HG03045 (cell line): ENCODE data around the gene IL1A.

Experiments
- ATAC-seq: cut with Tn5 transposase; IDR thresholded peaks from one replicate; pipeline ENCODE4 v1.9.1; 2021; ENCODE audit warnings: mild to moderate bottlenecking, moderate library complexity; ENCODE audit not compliant: unreplicated experiment

IL1A gene

DNA sequence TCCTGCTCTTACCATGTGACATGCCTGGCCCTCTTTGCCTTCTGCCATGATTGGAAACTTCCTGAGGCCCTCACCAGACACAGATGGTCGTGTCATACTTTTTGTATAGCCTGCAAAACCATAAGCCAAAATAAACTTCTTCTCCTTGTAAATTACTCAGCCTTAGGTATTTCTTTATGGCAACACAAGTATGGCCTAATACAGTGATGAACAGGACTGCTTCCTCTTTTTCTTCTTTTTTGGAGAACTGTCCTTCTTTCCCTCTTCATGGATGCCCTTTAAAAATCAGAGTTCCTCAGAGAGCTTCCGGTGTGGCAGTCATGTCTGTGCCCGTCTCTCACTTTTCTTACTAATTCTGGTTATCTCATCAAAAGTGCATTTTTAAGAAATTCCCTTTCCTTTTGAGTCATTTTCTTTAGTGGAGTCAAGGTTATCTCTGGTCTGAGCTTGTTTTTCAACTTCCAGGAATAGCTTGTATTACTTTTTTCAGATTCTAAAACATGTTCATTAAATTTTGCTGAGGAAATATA, 9.2 kb upstream of the IL1A start:
- ATAC-seq, result no peak

DNA sequence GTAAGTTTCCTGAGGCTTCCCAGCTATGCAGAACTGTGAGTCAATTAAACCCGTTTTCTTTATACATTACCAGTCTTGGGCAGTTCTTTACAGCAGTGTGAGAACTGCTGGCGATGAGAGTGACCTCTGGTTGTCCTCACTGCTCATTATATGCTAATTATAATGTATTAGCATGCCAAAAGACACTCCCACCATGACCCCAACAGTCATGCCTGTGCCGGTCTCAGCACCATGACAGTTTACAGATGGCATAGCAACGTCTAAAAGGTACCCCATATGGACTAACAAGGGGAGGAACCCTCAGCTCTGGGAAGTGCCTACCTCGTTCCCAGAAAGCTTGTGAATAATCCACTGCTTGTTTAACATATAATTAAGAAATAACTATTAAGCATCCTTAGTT, 8.1 kb upstream of the IL1A start:
- ATAC-seq, result no peak

DNA sequence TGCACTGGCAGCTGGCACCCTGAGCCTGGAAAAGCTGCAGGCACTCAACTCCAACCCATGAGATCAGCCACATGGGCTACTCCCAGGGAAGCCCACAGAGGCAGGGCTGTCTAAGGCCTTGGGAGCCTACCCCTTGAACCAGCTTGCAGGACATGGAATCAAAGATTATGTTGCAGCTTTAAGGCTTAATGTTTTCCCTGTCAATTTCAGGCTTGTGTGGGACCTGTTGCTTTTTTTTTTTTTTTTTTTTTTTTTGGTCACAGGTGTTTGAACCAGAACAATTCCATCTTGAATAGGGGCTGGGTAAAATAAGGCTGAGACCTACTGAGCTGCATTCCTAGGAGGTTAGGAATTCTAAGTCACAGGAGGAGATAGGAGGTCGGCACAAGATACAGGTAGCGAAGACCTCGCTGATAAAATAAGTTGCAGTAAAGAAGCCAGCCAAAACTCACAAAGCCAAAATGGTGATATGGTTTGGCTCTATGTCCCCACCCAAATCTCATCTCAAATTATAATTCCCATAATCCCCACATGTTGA, 7.5 kb upstream of the IL1A start:
- ATAC-seq, result no peak

DNA sequence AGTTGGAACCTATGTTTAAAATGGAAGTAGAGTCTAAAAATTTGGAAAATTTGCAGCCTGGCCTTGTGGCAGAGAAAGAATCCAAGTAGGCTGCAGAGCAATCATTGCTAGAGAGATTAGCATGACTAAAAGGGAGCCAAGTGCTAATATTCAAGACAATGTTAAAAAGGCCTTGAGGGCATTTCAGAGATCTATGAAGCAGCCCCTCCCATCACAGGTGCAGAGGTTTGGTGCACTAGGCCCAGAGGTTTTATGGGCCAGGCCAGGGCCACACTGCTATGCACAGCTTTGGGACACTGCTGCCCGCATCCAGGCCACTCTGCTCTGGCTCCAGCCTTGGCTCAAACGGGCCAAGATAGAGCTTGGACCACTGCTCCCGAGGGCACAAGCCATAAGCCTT, 6.7 kb upstream of the IL1A start:
- no peak for ATAC-seq

DNA sequence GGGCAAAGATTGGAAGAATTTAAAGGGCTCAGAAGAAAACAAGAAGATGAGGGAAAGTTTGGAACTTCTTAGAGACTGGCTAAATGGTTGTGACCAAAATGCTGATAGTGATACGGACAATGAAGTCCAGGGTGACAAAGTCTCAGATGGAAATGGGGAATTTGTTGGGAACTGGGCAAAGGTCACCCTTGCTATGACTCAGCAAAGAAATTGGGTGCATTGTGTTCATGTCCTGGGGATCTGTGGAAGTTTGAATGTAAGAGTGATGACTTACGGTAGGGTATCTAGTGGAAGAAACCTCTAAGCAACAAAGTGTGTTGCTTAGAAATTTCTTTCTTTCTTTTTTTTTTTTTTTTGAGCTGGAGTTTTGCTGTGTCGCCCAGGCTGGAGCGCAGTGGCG, 6.0 kb upstream of the IL1A start:
- no peak for ATAC-seq

DNA sequence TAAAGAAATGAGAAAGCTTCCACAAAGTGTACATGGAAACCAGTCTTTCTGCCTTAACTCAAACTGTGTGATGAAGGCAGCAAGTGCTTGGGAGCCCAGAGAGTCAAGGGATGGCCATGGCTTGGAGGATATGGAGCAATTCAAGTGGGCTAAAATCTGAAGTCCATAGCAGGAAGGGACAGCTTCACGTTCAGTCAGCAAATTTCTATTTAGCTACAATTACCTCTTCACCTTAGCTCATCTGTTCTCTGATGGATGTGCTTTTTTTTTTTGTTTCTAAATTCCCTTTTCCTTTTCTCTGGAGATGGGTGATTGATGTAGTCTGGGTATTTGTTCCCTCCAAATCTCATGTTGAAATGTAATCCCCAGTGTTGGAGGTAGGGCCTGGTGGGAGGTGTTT, 4.9 kb upstream of the IL1A start:
- ATAC-seq, result no peak

DNA sequence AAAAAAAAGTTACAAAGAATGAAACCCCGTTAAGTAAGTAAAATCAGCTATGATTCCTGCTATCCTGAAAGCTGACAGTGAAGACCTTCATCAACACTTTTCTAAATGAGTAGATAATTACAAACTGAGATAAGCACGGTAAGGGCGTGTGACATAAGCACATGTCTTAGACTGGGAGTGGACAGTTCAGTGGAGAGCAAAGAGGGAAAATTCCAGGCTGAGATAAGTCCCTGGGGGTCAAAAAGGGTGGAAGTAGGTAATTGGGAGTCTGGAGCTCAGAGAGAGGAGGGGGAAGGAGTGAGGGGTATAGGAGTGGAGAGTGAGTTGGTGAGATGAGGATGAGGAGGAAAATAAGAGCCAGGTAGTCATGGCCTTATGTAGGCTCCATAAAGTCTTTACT, 4.4 kb upstream of the IL1A start:
- ATAC-seq, result no peak

DNA sequence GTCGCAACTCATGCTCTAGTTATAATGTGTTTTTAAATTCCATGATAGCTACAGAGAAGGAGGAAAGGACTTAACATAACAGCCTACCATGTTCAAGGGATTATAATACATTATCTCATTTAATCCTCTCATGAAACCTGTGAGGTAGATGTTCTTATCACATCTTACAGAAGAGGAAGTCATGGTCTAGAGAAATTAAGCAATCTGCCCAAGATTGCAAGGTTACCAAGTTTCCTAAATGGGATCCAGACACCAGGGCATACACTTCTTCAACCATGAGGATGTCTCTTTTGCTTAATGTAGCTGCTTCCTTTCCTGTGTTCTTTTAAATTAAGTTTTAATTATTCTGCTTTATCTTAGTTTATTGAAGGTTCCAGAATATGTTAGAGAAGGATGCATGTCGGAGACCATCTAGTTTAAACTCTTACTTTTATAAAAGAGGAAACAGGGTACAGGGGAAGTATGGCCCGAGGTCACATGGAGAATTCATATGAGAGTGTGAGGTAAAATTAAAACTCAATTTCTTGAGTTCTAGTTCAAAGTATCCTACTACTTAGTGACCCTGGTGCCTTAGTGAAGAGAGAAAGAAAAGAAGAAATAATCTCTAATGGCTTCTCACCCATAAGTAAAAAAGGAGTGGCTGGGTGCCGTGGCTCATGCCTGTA, 3.6 kb upstream of the IL1A start:
- ATAC-seq, result no peak

DNA sequence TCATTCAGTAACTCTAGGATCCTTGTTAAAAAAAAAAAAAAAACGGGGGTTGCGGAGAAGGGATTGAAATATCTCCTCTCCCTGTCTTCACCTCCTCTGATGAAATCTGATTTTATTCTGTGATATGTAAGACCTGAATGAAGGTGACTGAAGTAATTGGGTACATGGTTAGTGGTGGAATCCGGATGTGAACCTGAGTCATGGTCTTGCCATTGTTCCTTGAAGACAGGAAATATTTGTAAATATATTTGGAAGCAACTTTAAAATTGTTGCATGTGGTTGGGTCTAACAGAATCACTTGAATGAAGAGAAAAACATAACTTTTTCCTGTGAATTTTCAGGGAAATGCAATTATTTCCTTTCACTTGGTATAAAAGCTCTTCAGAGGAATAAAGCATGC, 3.0 kb upstream of the IL1A start:
- no peak for ATAC-seq

DNA sequence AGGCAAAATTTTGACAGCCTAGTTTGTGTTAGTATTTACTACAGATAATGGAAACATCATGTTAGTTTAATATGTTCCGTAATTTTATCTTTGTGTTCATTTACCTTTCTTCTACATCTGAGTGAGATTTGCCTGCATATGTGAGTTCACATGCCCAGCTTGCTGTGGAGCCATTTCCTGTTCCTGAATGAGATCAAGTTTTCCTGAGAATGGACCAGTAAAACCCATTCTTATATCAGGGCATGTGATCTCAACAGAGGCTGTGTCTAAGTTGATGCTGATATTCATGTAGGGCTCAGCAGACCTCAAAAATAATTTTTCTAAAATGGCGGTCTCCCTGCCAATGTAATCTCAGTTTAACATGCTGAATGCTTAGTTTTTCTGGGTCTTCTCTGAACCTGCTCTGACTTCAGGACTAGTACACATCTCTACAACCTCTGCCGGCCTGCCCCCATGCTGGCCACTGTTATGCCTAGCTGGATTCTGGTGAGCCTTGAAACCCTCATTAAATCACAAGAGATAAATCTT, 1.0 kb downstream of the IL1A start:
- no peak for ATAC-seq

DNA sequence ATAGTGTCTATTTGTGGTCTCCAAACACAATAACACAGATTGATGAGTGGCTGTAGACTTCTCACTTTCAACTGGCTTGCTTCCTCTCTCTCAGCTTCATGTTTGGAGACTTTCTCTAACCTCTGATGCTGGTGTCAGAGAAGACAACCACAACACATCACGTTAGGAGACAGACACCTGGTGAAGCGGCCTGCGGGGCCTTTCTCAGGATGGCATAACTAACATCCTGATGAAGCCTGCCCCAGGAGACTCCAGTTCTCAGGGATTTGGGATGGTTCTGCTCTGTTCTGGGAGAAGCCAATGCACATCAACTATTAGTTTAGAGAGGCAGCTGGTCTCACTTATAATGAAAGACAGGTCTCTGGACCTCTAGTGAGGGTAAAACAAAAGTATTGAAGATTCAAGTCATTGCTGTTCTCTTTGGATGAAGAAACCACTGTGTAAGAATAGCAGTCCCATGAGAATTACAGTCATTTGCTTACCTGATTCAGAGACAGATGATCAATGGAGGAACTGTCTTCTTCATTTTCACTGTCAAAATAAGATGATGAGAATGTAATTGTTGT, 2.0 kb downstream of the IL1A start:
- ATAC-seq, result peak; percentile 87

DNA sequence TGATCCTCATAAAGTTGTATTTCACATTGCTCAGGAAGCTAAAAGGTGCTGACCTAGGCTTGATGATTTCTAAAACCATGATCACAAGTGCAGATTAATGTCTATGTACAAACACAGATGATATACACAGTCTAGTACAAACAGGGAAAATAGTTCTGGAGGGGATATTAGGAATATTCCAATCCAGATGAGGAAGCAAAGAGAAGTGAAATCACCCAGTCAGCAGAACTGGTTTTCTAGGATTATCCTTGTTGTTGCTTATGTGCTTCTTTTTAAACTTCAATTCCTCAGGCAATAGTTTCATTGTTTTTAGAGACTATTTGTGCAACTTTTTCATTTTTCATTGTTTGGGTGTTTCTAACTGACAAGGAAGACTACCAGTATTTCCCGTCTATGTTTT, 4.7 kb downstream of the IL1A start:
- ATAC-seq, result no peak

DNA sequence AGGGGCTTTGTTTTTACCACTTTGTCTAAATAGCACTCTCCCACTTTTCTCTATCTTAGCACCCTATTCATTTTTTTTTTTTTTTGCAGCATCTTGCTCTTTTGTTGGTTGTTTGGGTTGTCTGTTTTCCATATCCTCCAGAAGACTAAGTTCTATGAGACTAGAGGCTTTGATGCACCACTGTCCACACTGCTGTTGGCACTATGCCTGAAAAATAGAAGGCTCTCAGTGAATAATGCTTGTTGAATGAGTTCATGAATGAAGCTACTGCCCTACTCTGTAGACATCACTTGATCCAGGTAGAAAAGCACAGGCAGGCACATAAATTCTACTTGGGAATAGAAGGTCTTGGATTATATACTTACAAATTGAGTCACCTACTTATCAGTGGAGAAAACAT, 7.3 kb downstream of the IL1A start:
- no peak for ATAC-seq

DNA sequence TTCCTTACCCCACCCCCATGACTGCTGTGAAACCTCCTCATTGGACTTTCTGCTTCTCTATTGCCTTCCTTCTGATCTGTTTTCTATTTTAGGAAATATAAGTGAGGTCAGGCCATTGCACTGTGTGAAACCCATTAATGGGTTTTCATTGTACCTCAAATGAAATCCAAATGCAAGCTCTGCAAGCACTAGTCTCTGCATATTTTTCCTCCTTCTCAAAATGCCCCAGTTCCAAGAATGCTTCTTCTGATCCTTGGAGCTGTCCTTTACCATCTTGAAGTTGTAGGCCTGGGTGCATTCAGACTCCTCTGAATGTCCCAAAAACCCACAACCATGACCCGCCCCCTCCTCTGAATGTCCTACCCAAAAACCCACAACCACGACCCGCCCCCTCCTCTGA, 8.2 kb downstream of the IL1A start:
- no peak for ATAC-seq

DNA sequence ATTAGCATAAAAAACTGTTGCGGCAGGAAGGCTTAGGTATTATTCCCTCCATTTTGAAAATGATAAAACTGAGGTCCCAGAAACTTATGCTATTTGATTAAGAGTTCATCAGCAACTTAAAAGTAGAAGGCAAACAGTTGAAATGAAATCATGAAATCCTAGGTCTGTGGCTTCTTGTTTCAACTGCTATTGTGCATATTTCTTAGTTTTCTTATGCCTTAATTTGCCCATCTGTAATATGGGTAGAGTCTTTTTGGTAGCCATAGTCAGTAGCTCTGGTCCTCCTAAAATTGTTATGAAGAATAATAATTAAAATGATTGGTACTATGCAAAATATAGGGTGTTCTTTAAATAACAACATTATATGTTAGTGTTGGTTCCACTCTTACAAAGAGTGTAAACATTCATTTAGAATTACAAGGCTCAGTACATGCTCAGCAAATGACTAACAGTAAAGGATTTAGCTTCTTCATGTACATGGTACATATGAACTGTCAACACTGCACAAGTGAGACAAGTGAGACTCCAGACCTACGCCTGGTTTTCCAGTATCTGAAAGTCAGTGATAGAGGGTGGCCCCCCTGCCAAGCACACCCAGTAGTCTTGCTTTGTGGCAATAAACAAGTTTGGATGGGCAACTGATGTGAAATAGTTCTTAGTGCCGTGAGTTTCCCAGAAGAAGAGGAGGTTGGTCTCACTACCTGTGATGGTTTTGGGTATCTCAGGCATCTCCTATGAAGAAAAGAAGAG, 9.6 kb downstream of the IL1A start:
- ATAC-seq, result no peak

DNA sequence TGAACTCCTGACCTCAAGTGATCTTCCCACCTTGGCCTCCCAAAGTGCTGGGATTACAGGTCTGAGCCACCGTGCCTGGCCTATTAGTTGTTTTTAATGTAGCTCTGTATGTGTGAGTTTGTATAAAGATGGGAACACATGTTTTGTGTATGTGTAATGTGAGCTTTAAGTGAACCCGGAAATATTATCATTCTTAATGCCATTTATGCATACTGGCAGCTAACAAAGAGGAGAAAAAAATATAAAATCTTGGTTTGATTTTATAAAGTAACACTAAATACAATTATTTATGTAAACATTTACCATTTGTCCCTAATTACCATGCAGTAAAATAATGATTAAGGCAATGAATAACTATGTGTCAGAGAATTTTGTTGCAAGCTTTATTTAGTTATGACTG, 10.7 kb downstream of the IL1A start:
- ATAC-seq, result no peak

DNA sequence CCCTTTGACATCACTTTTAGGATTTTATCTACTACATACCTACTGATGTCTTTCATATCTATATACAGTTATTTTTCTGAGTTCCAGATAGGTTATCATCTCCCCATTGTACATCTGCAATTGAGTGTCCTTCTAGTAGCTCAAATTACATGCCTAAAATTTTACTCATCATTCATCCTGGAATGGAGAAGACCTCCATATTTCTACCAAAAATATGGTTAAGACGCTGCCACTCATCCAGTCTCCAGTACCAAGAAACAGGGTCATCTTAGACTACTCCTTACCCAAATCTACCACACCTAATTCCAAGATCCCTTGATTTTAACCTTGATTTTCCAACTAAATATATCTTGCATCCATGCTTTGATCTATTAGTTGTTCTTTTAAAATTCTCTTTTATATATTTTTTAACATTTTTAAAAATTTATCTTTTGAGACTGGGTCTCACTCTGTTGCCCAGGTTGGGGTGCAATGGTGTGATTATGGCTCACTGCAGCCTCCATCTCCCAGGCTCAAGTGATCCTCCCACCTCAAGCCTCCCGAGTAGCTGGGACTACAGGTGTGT, 11.3 kb downstream of the IL1A start:
- no peak for ATAC-seq

DNA sequence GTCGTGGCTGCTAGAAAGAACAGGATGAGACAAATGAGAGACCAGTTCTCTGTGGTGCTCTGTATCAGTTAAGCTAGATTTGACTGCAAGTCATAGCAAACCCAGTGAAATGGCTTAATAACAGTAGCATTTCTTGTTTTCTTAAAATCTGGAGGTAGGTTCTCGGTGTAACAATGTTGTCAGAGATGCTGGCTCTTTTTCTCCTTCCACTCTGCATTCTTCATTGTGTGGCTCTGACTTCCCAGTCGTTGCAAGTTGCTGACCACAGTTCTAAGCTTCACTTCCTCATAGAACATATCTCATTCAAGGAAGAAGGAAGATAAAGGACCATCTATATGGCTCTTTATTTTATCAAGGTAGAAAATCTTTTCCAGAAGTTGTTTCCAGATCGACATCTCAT, 12.0 kb downstream of the IL1A start:
- no peak for ATAC-seq

DNA sequence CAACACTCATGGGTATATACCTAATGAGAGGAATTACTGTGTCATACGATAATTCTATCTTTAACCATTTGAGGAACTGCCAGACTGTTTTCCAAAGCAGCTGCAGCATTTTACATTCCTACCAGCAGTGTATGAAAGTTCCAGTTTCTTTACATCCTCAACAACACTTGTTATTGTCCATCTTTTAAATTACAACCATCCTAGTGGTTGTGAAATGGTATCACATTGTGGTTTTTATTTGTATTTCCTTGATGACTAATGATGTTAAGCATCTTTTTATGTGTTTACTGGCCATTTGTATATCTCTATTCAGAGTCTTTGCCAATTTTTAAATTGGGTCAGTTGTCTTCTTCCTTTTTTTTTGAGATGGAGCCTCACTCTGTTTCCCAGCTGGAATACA, 15.9 kb downstream of the IL1A start:
- no peak for ATAC-seq

DNA sequence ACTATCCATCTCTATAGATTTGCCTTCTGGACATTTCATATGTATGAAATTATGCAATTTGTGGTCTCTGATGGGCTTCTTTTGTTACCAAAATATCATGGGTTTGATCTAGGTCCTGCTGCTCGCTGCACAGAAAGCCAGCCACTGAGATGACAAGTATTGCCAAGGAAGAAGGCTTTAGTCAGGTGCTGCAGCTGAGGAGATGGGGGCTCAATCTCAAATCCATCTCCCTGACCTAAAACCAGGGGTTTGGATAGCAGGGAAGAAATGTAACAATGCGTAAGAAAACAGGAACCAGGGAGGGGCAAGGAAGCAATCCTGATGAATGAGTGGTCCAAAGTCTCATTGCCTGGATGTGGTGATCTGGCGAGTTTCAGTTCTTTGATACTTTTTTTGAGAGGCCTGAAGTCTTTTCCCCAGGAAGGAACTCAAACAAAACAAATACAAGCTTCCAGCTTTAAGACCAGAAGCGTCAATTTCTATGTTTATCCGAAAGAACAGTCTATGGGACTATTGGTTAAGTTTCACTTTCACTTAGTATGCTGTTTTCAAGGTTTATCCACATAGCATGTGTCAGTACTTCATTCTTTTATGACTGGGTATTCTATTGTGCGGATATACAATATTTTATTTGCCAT, 16.5 kb downstream of the IL1A start:
- no peak for ATAC-seq

DNA sequence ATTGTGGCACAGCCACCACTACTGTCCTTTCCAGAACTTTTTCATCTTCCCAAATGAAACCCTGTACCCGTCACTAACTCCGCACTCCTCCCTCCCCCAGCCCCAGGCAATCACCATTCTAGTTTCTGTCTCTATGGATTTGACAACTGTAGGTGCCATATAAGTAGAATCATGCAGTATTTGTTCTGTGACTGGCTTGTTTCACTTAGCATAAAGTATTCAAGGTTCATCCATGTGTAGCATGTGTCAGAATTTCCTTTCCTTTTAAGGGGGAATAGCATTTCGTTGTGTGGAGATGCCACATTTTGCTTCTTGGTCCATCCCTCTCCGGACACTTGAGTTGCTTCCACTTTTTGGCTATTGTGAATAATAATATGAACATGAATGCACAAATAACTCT, 19.0 kb downstream of the IL1A start:
- no peak for ATAC-seq
